Fibroblast of villous mesenchyme (primary cell): Measurements from ENCODE around the gene TTC28. TPM values are rescaled to one million over a fixed set of nuclear protein-coding genes. Genes with fewer than 3 reads are reported as not detected.

ENCODE experiments used
- DNase-seq: peaks from one replicate; pipeline ENCODE4 v3.0.0-alpha.2; 2010; ENCODE audit warnings: low read depth
- H3K4me3 ChIP-seq: 2 replicates; pipeline ENCODE4 v1.5.1; 2011; ENCODE audit warnings: low read depth, mild to moderate bottlenecking, low read length
- CTCF ChIP-seq: IDR thresholded peaks from 2 replicates; pipeline ENCODE4 v1.5.1; 2012; ENCODE audit warnings: low read depth, mild to moderate bottlenecking, low read length; ENCODE audit not compliant: insufficient read depth
- total RNA-seq: library from RNA; depleted of rRNA; stranded (reverse); fragments of >200 nt; gene quantifications from 2 replicates; pipeline ENCODE4 v1.2.3, GENCODE V29; 2012

TTC28 gene
- total RNA-seq, 1 donor: 23.3 TPM

GRCh38 chr22:28450109-28450508 lies 229.5 kb downstream of the TTC28 start:
- no peak for TF ChIP-seq CTCF
- peak; percentile 55 for DNase-seq

GRCh38 chr22:28449041-28449440 lies 230.6 kb downstream of the TTC28 start:
- H3K4me3 ChIP-seq: no peak overlapping the region
- TF ChIP-seq CTCF: no peak
- no peak for DNase-seq

More at GRCh38 chr22:28450109-28450508, 229.5 kb downstream of the TTC28 start:
- H3K4me3 ChIP-seq: no peak overlapping the region

GRCh38 chr22:28448625-28449024 lies 231.0 kb downstream of the TTC28 start:
- no peak for TF ChIP-seq CTCF

GRCh38 chr22:28444659-28445058 lies 235.0 kb downstream of the TTC28 start:
- H3K4me3 ChIP-seq: no peak overlapping the region
- no peak for TF ChIP-seq CTCF
- DNase-seq: no peak

More at GRCh38 chr22:28448625-28449024, 231.0 kb downstream of the TTC28 start:
- H3K4me3 ChIP-seq: no peak overlapping the region
- DNase-seq: no peak

- peak overlapping the region; percentile 64 for H3K4me3 ChIP-seq
- no peak for TF ChIP-seq CTCF
- DNase-seq: peak; percentile 69
Observed at GRCh38 chr22:28443526-28443876, 236.1 kb downstream of the TTC28 start.

GRCh38 chr22:28442711-28443525 lies 236.7 kb downstream of the TTC28 start:
- peak; percentile 28 for DNase-seq
- no peak for TF ChIP-seq CTCF
- H3K4me3 ChIP-seq: peak overlapping the region; percentile 64
